Kidney epithelial cell (primary cell): ENCODE data around the gene CD276. TPM values are rescaled to one million over a fixed set of nuclear protein-coding genes. Genes with fewer than 3 reads are reported as not detected.

ENCODE experiments used
- DNase-seq: peaks from one replicate; pipeline ENCODE4 v3.0.0-alpha.2; 2010; ENCODE audit warnings: low read depth
- H3K27me3 ChIP-seq: 2 replicates; pipeline ENCODE4 v1.6.0; 2011; ENCODE audit warnings: low read length; ENCODE audit not compliant: control insufficient read depth, insufficient read depth
- H3K36me3 ChIP-seq: 2 replicates; pipeline ENCODE4 v1.5.1; 2011; ENCODE audit warnings: low read length; ENCODE audit not compliant: control insufficient read depth, insufficient read depth
- H3K4me3 ChIP-seq: 2 replicates; pipeline ENCODE4 v1.5.1; 2011; ENCODE audit warnings: low read depth, mild to moderate bottlenecking, control low read depth, low read length
- total RNA-seq: library from RNA; depleted of rRNA; stranded (reverse); fragments of >200 nt; gene quantifications from 2 replicates; pipeline ENCODE4 v1.2.3, GENCODE V29; 2015
- TF ChIP-seq, protein P1 (sequence below): IDR thresholded peaks from 2 replicates; pipeline ENCODE4 v1.5.1; 2011; ENCODE audit warnings: mild to moderate bottlenecking, moderate library complexity, low read length, control low read depth, inconsistent platforms; ENCODE audit not compliant: insufficient read depth, poor library complexity, severe bottlenecking

Gene CD276
- total RNA-seq, 1 donor from 2014 or later: 153 TPM

DNA sequence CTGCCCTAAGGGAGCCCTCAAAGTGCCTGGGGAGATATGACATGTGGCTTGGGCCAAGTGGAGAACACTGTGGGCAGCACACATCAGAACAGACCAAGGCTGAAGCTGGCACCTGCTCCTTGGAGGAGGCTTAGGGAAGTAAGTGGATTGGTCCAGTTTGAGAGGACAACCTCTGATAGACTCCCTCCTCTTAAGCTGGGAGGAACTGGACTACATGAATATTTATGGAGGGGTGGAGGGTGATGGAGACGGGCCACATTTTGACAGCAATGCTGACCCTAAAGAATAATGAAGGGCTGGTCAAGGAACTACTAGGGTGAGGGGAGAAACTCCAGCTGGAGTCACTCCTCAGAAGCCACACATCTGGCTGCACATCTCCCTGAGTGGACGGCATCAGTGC lies 6.5 kb upstream of the CD276 start:
- no peaks in the 10 kb centered on the region for H3K36me3 ChIP-seq
- peaks cover 4% of the 10 kb centered on the region for H3K27me3 ChIP-seq
- H3K4me3 ChIP-seq: no peak overlapping the region
- DNase-seq: no peak
- TF ChIP-seq, protein P1, sequence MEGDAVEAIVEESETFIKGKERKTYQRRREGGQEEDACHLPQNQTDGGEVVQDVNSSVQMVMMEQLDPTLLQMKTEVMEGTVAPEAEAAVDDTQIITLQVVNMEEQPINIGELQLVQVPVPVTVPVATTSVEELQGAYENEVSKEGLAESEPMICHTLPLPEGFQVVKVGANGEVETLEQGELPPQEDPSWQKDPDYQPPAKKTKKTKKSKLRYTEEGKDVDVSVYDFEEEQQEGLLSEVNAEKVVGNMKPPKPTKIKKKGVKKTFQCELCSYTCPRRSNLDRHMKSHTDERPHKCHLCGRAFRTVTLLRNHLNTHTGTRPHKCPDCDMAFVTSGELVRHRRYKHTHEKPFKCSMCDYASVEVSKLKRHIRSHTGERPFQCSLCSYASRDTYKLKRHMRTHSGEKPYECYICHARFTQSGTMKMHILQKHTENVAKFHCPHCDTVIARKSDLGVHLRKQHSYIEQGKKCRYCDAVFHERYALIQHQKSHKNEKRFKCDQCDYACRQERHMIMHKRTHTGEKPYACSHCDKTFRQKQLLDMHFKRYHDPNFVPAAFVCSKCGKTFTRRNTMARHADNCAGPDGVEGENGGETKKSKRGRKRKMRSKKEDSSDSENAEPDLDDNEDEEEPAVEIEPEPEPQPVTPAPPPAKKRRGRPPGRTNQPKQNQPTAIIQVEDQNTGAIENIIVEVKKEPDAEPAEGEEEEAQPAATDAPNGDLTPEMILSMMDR: no peak

DNA sequence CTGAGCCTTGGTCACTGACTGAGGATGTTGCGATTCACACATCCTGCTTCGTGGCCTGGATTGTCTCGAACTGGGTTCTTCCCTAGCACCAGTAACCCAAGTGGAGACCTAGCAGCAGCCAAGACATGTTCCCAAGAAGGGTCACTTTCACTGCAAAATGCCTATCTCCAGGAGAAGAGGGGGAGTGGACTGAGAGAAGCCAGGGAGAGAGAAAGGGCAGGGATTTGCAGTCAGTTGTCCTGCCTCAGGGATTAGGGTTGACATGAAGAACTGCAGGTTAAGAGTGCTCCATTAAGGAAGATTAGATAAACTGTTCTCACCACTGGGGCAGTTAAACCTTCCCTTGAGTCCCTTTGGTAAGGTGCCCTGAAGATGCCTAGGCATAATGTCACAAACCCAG lies 5.7 kb upstream of the CD276 start:
- no peaks in the 10 kb centered on the region for H3K36me3 ChIP-seq
- TF ChIP-seq, protein P1: no peak

DNA sequence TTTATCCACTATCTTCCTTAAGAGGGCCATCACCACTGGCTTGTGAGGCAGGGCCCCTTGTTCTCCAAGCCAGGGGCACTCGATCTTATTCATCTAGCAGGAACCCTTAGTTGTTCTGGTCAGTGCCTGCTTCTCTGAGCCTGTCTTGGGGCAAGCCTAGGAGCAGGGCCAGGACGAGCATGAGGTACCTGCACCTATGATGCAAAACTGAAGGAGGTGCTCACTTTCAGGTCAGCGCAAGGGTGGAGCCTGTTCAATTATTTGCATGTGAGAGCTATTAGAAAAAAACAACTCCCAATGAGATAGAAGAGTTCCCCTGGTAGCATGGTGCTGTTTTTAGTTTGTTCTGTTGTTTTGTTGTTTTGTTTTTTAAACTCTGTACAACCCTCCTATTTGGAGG lies 5.0 kb upstream of the CD276 start:
- TF ChIP-seq, protein P1: no peak
- Histone ChIP-seq H3K27me3 (no peaks in the 10 kb centered on the region), H3K4me3 (no peak overlapping the region), H3K36me3 (no peaks in the 10 kb centered on the region)
- no peak for DNase-seq

More for the DNA sequence above, 5.7 kb upstream of the CD276 start:
- DNase-seq: no peak
- Histone ChIP-seq H3K4me3 (no peak overlapping the region), H3K27me3 (no peaks in the 10 kb centered on the region)

DNA sequence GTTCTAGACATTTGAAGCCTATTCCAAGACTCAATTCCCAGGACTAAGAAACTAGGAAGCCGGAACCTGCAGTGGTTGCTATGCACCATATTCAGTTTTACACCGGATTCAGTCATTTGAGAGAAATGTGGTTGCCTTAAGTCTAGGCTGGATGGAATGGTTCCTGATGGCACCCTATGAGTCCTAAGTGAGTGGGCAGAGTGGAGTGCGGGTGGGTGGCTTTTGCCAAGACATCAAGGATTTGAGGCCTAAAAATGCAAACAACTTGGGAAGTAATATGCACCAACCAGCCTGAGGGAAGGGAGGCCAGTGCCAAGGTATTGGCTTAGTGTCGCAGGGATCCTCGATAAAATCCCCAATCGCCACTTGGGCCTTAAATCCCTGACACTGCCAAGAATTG lies 4.2 kb upstream of the CD276 start:
- no peaks in the 10 kb centered on the region for H3K27me3 ChIP-seq
- no peak for DNase-seq
- TF ChIP-seq, protein P1: no peak
- H3K4me3 ChIP-seq: no peak overlapping the region
- no peaks in the 10 kb centered on the region for H3K36me3 ChIP-seq

DNA sequence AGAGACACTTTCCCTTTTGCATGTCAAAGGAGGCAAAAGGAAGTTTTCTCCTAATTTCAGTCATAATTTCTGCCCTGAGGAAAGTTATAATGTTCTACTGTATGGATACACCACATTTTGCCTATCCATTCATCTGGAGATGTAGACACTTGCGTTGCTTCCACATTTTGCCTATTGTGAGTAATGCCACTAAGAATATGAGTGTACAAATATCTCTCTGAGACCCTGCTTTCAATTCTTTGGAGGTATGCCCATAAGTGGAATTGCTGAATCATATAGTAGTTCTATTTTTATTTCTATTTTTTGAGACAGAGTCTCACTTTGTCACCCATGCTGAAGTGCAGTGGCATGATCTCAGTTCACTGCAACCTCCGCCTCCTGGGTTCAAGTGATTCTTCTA lies 3.6 kb upstream of the CD276 start:
- no peak for DNase-seq
- Histone ChIP-seq H3K36me3 (no peaks in the 10 kb centered on the region), H3K27me3 (no peaks in the 10 kb centered on the region), H3K4me3 (no peak overlapping the region)
- TF ChIP-seq, protein P1: no peak

DNA sequence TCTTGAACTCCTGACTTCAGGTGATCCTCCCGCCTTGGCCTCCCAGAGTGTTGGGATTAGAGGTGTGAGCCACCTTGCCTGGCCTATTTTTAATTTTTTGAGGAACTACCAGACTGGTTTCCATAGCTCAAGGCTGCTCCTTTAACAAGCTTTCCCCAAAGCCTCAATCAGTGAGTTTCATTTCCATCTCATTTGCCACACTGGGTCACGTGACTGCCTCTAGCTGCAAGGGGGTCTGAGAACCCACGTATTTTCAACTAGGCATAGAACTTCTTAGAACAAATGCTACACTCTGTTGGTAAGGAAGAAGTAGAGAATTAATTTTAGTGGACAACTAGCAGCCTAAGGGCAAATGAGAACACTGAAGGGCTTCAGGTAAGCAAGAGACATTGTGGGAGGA lies 3.1 kb upstream of the CD276 start:
- TF ChIP-seq, protein P1: no peak
- no peak overlapping the region for H3K4me3 ChIP-seq
- DNase-seq: no peak
- no peaks in the 10 kb centered on the region for H3K27me3 ChIP-seq
- no peaks in the 10 kb centered on the region for H3K36me3 ChIP-seq
